Caki2 (cell line): ENCODE results near the gene CSN2. TPM values are rescaled to one million over a fixed set of nuclear protein-coding genes. Genes with fewer than 3 reads are reported as not detected.
"Not testable (repeated sequence)": the region's sequence is repeated elsewhere in the genome, so short reads cannot be mapped to it uniquely, and the experiment has no call there.

Experiments
- DNase-seq: peaks from one replicate; pipeline ENCODE4 v3.0.0-alpha.2; 2015; ENCODE audit warnings: low read depth
- in situ Hi-C: cut with HindIII; loops from 2 replicates; pipeline ENCODE4 v1.10.0; 2016; ENCODE audit warnings: low sequenced_read_pairs, low pct_unique_long_range_greater_than_20kb, mixed read lengths
- total RNA-seq: library from RNA; depleted of rRNA; stranded (reverse); fragments of >200 nt; shearing (Covaris generic); gene quantifications from 2 replicates; pipeline ENCODE4 v1.2.3, GENCODE V29; 2014; ENCODE audit warnings: low replicate concordance; rRNA removed

The CSN2 gene
- total RNA-seq = not detected in 2 replicates

GRCh38 chr4:69965628-69966027, at the start of gene CSN2:
Gene CSN2 (minus strand): TSS chr4:69965728. CDS start chr4:69960995, 4,733 bp downstream.
- in situ Hi-C loops = no loop called here
- no peak for DNase-seq

- in situ Hi-C loops = no loop called here
- DNase-seq = no peak
Observed at GRCh38 chr4:70008771-70009170, 43.2 kb upstream of the CSN2 start.

- in situ Hi-C loops = no loop called here
Observed at GRCh38 chr4:70002507-70002906, 37.0 kb upstream of the CSN2 start.

GRCh38 chr4:70000711-70001110, 35.2 kb upstream of the CSN2 start:
- in situ Hi-C loops = no loop called here
- no peak for DNase-seq

More at GRCh38 chr4:70002507-70002906, 37.0 kb upstream of the CSN2 start:
- DNase-seq = no peak

- in situ Hi-C loops = no loop called here
- no peak for DNase-seq
Observed at GRCh38 chr4:69999420-69999819, 33.9 kb upstream of the CSN2 start.

GRCh38 chr4:69995526-69996016, 30.0 kb upstream of the CSN2 start, which contains the start of gene STATH:
Gene STATH (plus strand): TSS chr4:69995966. CDS start chr4:69998438, 2,472 bp downstream.
- no peak for DNase-seq
- in situ Hi-C loops = no loop called here

GRCh38 chr4:69994782-69995181, 29.3 kb upstream of the CSN2 start:
- DNase-seq = no peak
- in situ Hi-C loops = no loop called here

GRCh38 chr4:69991016-69991415, 25.5 kb upstream of the CSN2 start:
- in situ Hi-C loops = no loop called here
- DNase-seq = no peak

- in situ Hi-C loops = no loop called here
Observed at GRCh38 chr4:69986663-69987062, 21.1 kb upstream of the CSN2 start.

GRCh38 chr4:69984030-69984443, 18.5 kb upstream of the CSN2 start:
- in situ Hi-C loops = no loop called here

More at GRCh38 chr4:69986663-69987062, 21.1 kb upstream of the CSN2 start:
- DNase-seq = no peak

GRCh38 chr4:69977582-69977981, 12.1 kb upstream of the CSN2 start:
- DNase-seq = no peak
- in situ Hi-C loops = no loop called here

More at GRCh38 chr4:69984030-69984443, 18.5 kb upstream of the CSN2 start:
- DNase-seq = peak; percentile 92

GRCh38 chr4:69974631-69975030, 9.1 kb upstream of the CSN2 start:
- in situ Hi-C loops = no loop called here
- DNase-seq = no peak

- DNase-seq = no peak
- in situ Hi-C loops = no loop called here
Observed at GRCh38 chr4:69970071-69970470, 4.5 kb upstream of the CSN2 start.

GRCh38 chr4:69957209-69957608, 8.3 kb downstream of the CSN2 start:
- no peak for DNase-seq
- in situ Hi-C loops = no loop called here

- in situ Hi-C loops = no loop called here
- DNase-seq = no peak
Observed at GRCh38 chr4:69951602-69952001, 13.9 kb downstream of the CSN2 start.

- no peak for DNase-seq
- in situ Hi-C loops = no loop called here
Observed at GRCh38 chr4:69936566-69936965, 29.0 kb downstream of the CSN2 start.

- in situ Hi-C loops = no loop called here
- DNase-seq = no peak
Observed at GRCh38 chr4:69934150-69934549, 31.4 kb downstream of the CSN2 start.

- DNase-seq = no peak
- in situ Hi-C loops = no loop called here
Observed at GRCh38 chr4:69930768-69931167, 34.8 kb downstream of the CSN2 start, which contains the start of gene CSN1S1. Gene CSN1S1 (plus strand): TSS chr4:69931068. CDS start chr4:69932556, 1,488 bp downstream.

- in situ Hi-C loops = not testable (repeated sequence)
Observed at GRCh38 chr4:69923782-69924410, 41.6 kb downstream of the CSN2 start.

GRCh38 chr4:69920874-69921273, 44.7 kb downstream of the CSN2 start:
- no peak for DNase-seq
- in situ Hi-C loops = no loop called here

More at GRCh38 chr4:69923782-69924410, 41.6 kb downstream of the CSN2 start:
- not testable (repeated sequence) for DNase-seq
